ENCODE measurements around the gene CGB3.

CGB3 gene

DNA sequence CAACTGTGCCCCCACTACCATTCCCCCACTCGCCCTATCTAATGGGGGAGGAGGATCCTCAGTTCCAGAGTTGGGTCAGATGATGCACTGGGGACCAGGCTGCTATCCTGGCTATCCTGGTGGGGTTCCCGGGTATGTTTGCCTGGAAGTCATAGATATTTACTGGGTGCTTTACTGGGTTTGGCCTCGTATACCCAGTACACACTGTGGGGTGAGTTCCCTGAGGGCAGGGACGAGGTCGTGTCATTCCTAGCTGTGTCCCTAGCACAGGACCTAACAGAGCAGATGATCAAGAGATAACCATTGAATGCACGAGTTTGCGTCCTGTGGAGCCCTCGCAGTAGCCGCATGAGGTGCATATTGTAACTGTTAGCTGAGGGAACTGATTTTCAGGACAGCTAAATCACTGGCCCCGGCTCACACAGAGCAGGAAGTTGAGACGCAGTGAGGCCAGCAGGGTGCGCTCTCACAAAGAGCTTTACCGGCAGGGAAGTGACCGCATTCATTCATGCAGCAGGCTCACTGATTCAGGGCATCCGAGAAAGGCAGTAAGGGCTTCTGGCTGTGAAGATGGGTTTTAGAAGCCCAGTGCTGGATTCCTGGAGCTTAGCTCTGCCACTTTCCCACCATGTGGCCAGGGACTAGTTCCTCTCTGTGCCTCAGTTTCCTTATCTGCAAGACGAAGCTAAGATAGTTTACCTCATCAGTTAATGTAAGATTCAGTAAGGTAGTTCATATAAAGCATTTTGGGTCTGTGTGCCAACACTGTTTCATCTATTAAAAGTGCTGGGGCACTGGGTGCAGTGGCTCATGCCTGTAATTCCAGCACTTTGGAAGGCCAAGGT lies 24.4 kb downstream of the CGB3 start:
- TF ChIP-seq, protein P1, sequence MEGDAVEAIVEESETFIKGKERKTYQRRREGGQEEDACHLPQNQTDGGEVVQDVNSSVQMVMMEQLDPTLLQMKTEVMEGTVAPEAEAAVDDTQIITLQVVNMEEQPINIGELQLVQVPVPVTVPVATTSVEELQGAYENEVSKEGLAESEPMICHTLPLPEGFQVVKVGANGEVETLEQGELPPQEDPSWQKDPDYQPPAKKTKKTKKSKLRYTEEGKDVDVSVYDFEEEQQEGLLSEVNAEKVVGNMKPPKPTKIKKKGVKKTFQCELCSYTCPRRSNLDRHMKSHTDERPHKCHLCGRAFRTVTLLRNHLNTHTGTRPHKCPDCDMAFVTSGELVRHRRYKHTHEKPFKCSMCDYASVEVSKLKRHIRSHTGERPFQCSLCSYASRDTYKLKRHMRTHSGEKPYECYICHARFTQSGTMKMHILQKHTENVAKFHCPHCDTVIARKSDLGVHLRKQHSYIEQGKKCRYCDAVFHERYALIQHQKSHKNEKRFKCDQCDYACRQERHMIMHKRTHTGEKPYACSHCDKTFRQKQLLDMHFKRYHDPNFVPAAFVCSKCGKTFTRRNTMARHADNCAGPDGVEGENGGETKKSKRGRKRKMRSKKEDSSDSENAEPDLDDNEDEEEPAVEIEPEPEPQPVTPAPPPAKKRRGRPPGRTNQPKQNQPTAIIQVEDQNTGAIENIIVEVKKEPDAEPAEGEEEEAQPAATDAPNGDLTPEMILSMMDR (IDR thresholded peaks at IDR 0.05; ENCODE audit: insufficient read depth, missing control alignments), result peak; percentile 69

DNA sequence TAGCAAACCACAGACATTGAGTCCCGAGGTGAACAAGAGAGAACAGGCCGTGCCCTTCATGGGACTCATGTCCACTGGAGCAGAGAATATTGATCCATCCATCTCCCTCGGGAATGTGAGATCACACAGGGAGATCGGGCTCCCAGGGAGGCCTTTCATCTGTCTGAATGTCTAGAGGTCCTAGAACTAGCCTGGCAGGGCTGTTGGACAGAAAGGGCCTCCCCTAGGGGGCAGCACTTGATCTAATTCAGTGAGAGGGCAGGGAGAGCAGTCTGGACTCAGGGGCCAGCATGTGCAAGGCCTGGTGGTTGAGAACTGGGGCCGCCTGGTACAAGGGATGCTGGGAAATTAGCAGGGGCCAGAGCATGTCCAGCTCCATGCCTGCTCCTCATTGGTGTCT lies 26.2 kb downstream of the CGB3 start:
- TF ChIP-seq, protein P1 (IDR thresholded peaks at IDR 0.05; ENCODE audit: insufficient read depth, missing control alignments), result peak; percentile 50
- FAIRE-seq (no peak), DNase-seq (ENCODE audit: insufficient read length, low spot score) (no peak)

More for the DNA sequence above, 24.4 kb downstream of the CGB3 start:
- DNase-seq (ENCODE audit: insufficient read length, low spot score) (no peak), FAIRE-seq (no peak)

DNA sequence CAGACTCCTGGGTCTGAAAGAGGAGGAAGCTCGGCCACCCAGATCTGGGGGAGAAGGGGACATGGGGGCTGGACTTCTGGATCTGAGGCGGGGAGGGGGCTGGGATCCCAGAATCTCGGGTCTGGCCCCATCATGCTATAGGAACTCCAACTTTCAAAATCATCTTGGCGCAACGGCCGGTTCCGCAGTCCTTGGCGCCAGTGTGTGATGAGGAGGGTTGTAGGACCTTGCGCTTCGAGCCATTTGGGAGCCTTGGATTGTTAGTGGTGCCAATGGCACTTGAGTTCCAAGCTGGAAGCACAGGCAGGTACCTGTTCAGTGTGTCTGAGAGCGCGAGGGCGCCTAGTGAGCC lies 30.1 kb downstream of the CGB3 start:
- no peak for FAIRE-seq
- TF ChIP-seq, protein P1 (IDR thresholded peaks at IDR 0.05; ENCODE audit: insufficient read depth, missing control alignments), result no peak
- no peak for DNase-seq (ENCODE audit: insufficient read length, low spot score)

DNA sequence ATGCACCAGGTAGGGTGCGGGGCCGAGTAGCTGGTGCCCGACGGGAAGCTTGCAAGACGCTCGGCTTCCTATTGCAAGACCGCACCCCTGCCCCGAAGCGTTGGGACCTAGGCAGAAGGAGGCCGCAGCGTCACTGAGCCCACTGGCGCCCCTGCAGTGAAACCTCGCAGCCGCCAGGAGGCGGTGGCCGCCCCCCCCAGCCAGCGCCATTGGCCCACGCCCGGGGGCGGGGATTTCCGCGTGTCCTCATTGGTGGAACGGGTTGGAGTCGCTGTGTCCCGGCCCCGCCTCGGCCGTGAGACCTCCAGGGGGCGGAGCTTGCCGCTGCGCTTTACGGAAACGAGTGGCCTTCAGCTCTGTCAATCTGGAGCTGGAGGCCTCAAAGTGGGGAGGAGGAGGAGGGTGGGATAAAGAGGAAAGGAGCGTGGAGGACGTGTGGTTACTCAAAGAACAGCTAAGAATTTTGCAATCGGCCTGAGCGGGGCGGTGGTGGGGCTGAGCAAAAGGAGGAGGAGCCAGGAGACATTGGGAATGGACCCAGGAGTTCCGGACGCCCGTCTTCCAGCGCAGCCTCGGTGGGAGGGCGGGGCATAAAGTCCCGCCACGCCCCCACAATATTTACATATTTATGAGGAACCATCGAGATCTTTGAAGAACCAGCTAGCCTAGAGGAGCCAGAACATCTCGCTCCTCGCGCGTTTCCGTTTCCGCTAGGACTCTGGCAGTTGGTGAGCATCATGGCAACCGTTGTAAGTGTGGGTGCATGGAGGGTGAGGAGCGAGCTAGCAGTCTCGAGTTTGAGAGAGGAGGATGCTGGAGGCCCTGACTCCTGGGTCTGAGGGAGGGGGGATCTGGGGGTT lies 30.7 kb downstream of the CGB3 start, which contains the start of the genes GYS1 and RUVBL2:
TSS of gene GYS1 (minus strand) at position 135 of the 860 bp plus-strand sequence. CDS start 197 bp downstream, outside the sequence.
TSS of gene RUVBL2 (plus strand) at position 713 of the 860 bp plus-strand sequence. CDS start at position 738, 25 bp downstream.
- TF ChIP-seq, protein P1 (IDR thresholded peaks at IDR 0.05; ENCODE audit: insufficient read depth, missing control alignments), result peak; percentile 60
- FAIRE-seq (peak; percentile 35), DNase-seq (ENCODE audit: insufficient read length, low spot score) (peak; percentile 94)

DNA sequence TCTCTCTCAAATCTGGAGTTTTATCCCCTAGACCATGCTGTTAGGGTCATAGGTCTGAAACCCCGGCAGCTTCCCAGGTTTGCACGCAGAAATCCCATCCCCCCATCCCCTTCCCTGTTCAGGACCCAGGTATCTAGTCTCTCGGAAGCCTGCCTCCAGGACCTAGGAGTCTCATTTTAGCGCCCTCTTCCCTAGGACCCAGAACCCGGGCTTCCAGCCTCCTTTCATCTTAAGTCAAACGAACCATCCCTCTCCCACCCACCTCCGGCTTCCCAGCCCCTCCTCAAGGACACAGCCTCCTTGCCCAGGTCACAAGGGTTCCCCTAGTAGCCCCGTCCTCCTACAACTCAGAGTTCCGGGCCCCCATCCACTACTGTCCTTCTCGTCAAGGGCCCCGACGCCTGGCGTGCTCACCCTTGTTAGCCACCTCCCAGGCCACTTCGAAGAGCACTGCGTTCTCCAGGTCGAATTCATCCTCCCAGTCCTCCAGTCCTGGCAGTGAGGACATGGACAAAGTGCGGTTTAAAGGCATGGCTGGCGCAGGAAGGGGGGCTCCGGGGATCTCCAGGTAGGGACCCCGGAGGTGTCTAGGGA lies 31.5 kb downstream of the CGB3 start:
- no peak for FAIRE-seq
- no peak for DNase-seq (ENCODE audit: insufficient read length, low spot score)
- TF ChIP-seq, protein P1 (IDR thresholded peaks at IDR 0.05; ENCODE audit: insufficient read depth, missing control alignments), result no peak

DNA sequence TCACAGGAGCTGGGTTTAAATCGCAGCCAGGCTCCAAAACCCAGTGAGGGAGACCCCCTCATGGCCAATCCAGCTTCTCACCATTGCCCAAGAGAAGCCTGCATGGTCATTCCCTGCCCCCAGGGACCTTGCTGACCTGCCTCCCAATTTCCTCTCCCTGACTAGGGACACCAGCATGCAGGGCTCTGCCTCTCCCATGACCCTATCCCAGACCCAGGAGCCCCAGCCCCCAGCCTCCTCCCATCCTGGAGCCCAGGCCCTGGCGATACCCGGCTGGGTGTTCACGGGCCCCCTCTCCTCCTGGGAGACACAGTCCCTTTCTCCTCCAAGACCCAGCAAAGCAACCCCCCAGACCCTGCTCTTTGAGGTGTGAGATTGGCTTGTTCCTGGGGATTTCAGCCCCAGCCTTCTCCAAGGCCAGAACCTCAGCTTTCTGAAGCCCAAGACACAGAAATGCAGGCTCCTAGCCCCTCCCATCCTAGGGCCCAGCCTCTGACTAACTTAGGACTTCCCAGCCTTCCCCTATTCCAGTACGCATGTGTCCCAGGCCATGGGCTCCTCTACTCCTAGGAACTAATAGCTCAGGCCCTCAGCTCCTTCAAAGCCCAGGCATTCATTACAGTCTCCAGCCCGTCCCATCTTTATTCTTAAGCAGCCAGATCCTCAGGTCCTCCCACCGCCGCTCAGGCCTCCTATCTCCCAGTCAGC lies 32.1 kb downstream of the CGB3 start:
- DNase-seq (ENCODE audit: insufficient read length, low spot score) (no peak), FAIRE-seq (no peak)
- TF ChIP-seq, protein P1 (IDR thresholded peaks at IDR 0.05; ENCODE audit: insufficient read depth, missing control alignments), result no peak
